Transverse colon (tissue), 4 donors: ENCODE results near the gene JARID2. TPM values are rescaled to one million over a fixed set of nuclear protein-coding genes. Genes with fewer than 3 reads are reported as not detected.

Experiments
- DNase-seq: peaks from one replicate; pipeline ENCODE4 v3.0.0-alpha.2; 2019
- H3K27ac ChIP-seq, 4 donors: fragments of 200-600 bp; sonication (generic); 2 replicates each; pipeline ENCODE4 v1.5.1; 2016 to 2018; ENCODE audit warnings: inconsistent platforms in 4 of 4
- H3K27me3 ChIP-seq: fragments of 200-600 bp; sonication (generic); 2 replicates; pipeline ENCODE4 v1.5.1; 2017; ENCODE audit warnings: inconsistent platforms
- H3K36me3 ChIP-seq, 4 donors: fragments of 200-600 bp; sonication (generic); 2 replicates each; pipeline ENCODE4 v1.5.1; 2017 to 2019; ENCODE audit warnings: inconsistent platforms in 4 of 4
- H3K4me1 ChIP-seq, 4 donors: fragments of 200-600 bp; sonication (generic); 2 replicates each; pipeline ENCODE4 v1.5.1; 2017 to 2020; ENCODE audit warnings: inconsistent platforms in 4 of 4
- H3K4me3 ChIP-seq, 4 donors: fragments of 200-600 bp; sonication (generic); 1 replicate in 1 of 4; 2 replicates in 3 of 4; pipeline versions ENCODE4 v1.5.1 to v1.6.1; 2017 to 2019; ENCODE audit warnings: inconsistent platforms in 4 of 4
- H3K9me3 ChIP-seq, 2 donors: fragments of 200-600 bp; sonication (generic); 2 replicates each; pipeline ENCODE4 v1.5.1; 2017 to 2019; ENCODE audit warnings: inconsistent platforms in 2 of 2
- CTCF ChIP-seq, 5 experiments: fragments of 200-600 bp in 3 of 5; fragments of 450-650 bp in 2 of 5; sonication (generic) in 3 of 5; IDR thresholded peaks; 1 replicate in 2 of 5; 2 replicates in 3 of 5; pipeline ENCODE4 v1.5.1; 2016 to 2017; ENCODE audit warnings: antibody characterized with exemption in 5 of 5, inconsistent platforms in 3 of 5, mild to moderate bottlenecking in 2 of 5, moderate library complexity in 1 of 5
- EP300 ChIP-seq: sonication (generic); formaldehyde crosslinking; IDR thresholded peaks from one replicate; pipeline ENCODE4 v1.6.1; 2017; ENCODE audit warnings: antibody characterized with exemption, low read depth
- POLR2A ChIP-seq: fragments of 450-650 bp; IDR thresholded peaks from one replicate; pipeline ENCODE4 v1.6.1; 2016; ENCODE audit warnings: antibody characterized with exemption, mild to moderate bottlenecking, moderate library complexity
- POLR2AphosphoS5 ChIP-seq, 3 donors: sonication (generic); formaldehyde crosslinking; IDR thresholded peaks; one replicate each; pipeline ENCODE4 v1.6.1; 2016; ENCODE audit warnings: antibody characterized with exemption in 3 of 3
- WGBS, 2 donors: methylation state at CpG; one replicate each; pipeline ENCODE4 v1.1.5; 2018; ENCODE audit warnings: low coverage in 1 of 2; 5-methylcytosine and 5-hydroxymethylcytosine counted together
- in situ Hi-C, 4 donors: fragments of 200-750 bp; cut with MboI; loops; one replicate each; pipeline versions ENCODE4 v1.15.0 to v1.15.1; 2017; ENCODE audit warnings: low sequenced_read_pairs in 3 of 4, low pct_ligation_motif_present in 1 of 4, low pct_unique_long_range_greater_than_20kb in 1 of 4
- intact Hi-C: fragments of 100-400 bp; cut with DNase I; formaldehyde crosslinking; loops from one replicate; pipeline ENCODE4 v1.15.1; 2023; ENCODE audit warnings: low total_unique reads
- total RNA-seq, 4 donors: library from RNA; depleted of rRNA; stranded (reverse); fragments of >200 nt; gene quantifications; one replicate each; pipeline ENCODE4 v1.1.0, GENCODE V29; 2016

The JARID2 gene
- total RNA-seq, 4 donors from 2014 or later, result 9.4 to 18.7 (median 10.9) TPM

GRCh38 chr6:15436451-15436850 is 190.6 kb downstream of the JARID2 start:
- intact Hi-C loops (no loop called here), in situ Hi-C loops (loop anchor here in 1 of 4 donors (25.0 kb wide), 1 partner anchor 174 kb away; no protein-coding TSS in a partner anchor)
- no peak for DNase-seq
- WGBS, 2 donors, result 80 to 100% methylated on average over 1 to 3 of the region's 3 CpGs
- Histone ChIP-seq H3K27me3 (no peaks in the 10 kb centered on the region), H3K4me3 (no peak overlapping the region), H3K27ac (no peak overlapping the region), H3K36me3 (no peaks in the 10 kb centered on the region), H3K9me3 (no peaks in the 10 kb centered on the region), H3K4me1 (peaks cover 12 to 47% (median 16%) of the 10 kb centered on the region in 4 donors)
- TF ChIP-seq CTCF (IDR thresholded peaks at IDR 0.05) (no peak), POLR2A (no peak), POLR2AphosphoS5 (IDR thresholded peaks at IDR 0.05) (no peak), EP300 (no peak)

- in situ Hi-C loops, result loop anchor here in 1 of 4 donors (25.0 kb wide), 1 partner anchor 175 kb away; no protein-coding TSS in a partner anchor
- Histone ChIP-seq H3K27me3 (no peaks in the 10 kb centered on the region), H3K27ac (no peak overlapping the region), H3K4me1 (peaks cover 5 to 44% (median 15%) of the 10 kb centered on the region in 4 donors), H3K9me3 (no peaks in the 10 kb centered on the region), H3K36me3 (no peaks in the 10 kb centered on the region), H3K4me3 (no peak overlapping the region)
- intact Hi-C loops, result no loop called here
- DNase-seq, result no peak
- no peak for TF ChIP-seq POLR2A
- TF ChIP-seq EP300, result no peak
- no peak for TF ChIP-seq CTCF (IDR thresholded peaks at IDR 0.05)
- TF ChIP-seq POLR2AphosphoS5 (IDR thresholded peaks at IDR 0.05), result no peak
- 67 to 81% methylated on average over 2 to 3 of the region's 3 CpGs for WGBS, 2 donors
Measured at GRCh38 chr6:15437090-15437635, 191.3 kb downstream of the JARID2 start.

GRCh38 chr6:15439410-15440025 is 193.6 kb downstream of the JARID2 start:
- intact Hi-C loops (no loop called here), in situ Hi-C loops (loop anchor here in 1 of 4 donors (25.0 kb wide), 1 partner anchor 177 kb away; no protein-coding TSS in a partner anchor)
- Histone ChIP-seq H3K9me3 (no peaks in the 10 kb centered on the region), H3K27ac (no peak overlapping the region), H3K27me3 (no peaks in the 10 kb centered on the region), H3K36me3 (no peaks in the 10 kb centered on the region), H3K4me1 (peaks cover 0 to 52% (median 12%) of the 10 kb centered on the region in 4 donors), H3K4me3 (no peak overlapping the region)
- no peak for TF ChIP-seq CTCF (IDR thresholded peaks at IDR 0.05)
- whole genome bisulfite sequencing, 2 donors, result 75 to 79% methylated on average over 2 to 3 of the region's 3 CpGs
- DNase-seq, result no peak

GRCh38 chr6:15440040-15440439 is 194.2 kb downstream of the JARID2 start:
- in situ Hi-C loops (loop anchor here in 1 of 4 donors (25.0 kb wide), 1 partner anchor 178 kb away; no protein-coding TSS in a partner anchor), intact Hi-C loops (no loop called here)
- no peak overlapping the region for H3K4me3 ChIP-seq
- WGBS, 2 donors, result 82 to 95% methylated on average over 2 to 9 of the region's 9 CpGs
- DNase-seq, result no peak
- H3K9me3 ChIP-seq, result no peaks in the 10 kb centered on the region
- TF ChIP-seq POLR2AphosphoS5 (IDR thresholded peaks at IDR 0.05) (no peak), POLR2A (no peak), EP300 (no peak), CTCF (IDR thresholded peaks at IDR 0.05) (no peak)
- no peak overlapping the region for H3K27ac ChIP-seq
- H3K4me1 ChIP-seq, result peaks cover 0 to 57% (median 12%) of the 10 kb centered on the region in 4 donors
- no peaks in the 10 kb centered on the region for H3K36me3 ChIP-seq
- H3K27me3 ChIP-seq, result no peaks in the 10 kb centered on the region
